Measurements from ENCODE around the gene FOSL2. TPM values are rescaled to one million over a fixed set of nuclear protein-coding genes. Genes with fewer than 3 reads are reported as not detected.

Gene FOSL2
- polyA plus RNA-seq, 3 donors: 24.8 to 270 (median 28.6) TPM

DNA sequence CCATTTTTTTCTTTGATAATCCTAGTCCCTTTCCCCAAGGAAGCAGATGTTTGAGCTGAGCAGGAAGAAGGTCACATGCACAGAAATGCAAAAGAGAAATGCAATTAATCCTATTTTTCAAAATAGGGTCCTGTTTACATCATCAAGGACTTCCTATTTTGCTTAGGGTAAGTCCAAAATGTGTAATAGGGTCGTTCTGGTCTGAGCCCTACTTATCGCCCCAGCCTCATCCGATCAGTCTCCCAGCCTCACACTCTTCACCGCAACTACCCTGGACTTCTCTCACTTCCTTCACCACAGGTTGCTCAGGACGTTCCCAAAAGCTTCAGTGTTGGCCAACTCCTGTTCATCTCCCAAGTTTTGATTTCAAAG, 32.8 kb downstream of the FOSL2 start:
- Histone ChIP-seq H3K27me3 (ENCODE audit: control insufficient read depth in 2 of 2, insufficient read depth in 2 of 2, low read length in 2 of 2) (no peaks in the 10 kb centered on the region), H3K27ac (ENCODE audit: low read depth in 1 of 2, low read length in 2 of 2) (peak overlapping the region in 1 of 2 donors; percentile 54), H3K36me3 (replicated peaks in 1 of 2; ENCODE audit: control insufficient read depth in 1 of 2, insufficient read depth in 2 of 2, low read length in 2 of 2) (no peaks in the 10 kb centered on the region), H3K4me3 (replicated peaks in 1 of 3; ENCODE audit: low read depth in 2 of 3, low read length in 3 of 3) (no peak overlapping the region), H2AFZ (ENCODE audit: insufficient read depth, low read depth, low read length, poor library complexity, severe bottlenecking) (no peak overlapping the region), H3K9ac (ENCODE audit: insufficient read depth, low read length, poor library complexity, severe bottlenecking) (no peak overlapping the region), H3K79me2 (ENCODE audit: insufficient read depth, low read length) (no peaks in the 10 kb centered on the region), H3K4me1 (ENCODE audit: control insufficient read depth in 1 of 2, insufficient read depth in 2 of 2, low read length in 2 of 2) (peaks cover 45 to 52% of the 10 kb centered on the region in 2 donors), H3K4me2 (replicated peaks; ENCODE audit: extremely low read depth, low read length, poor library complexity, severe bottlenecking) (no peak overlapping the region), H4K20me1 (ENCODE audit: insufficient read depth, low read length) (peaks cover 20% of the 10 kb centered on the region), H3K9me3 (replicated peaks in 1 of 2; ENCODE audit: control insufficient read depth in 1 of 2, insufficient read depth in 1 of 2, low read length in 2 of 2) (no peaks in the 10 kb centered on the region)
- peaks cover 58% of the 10 kb centered on the region for H3K4me1 Mint-ChIP-seq
- peaks cover 0 to under 1% (median 0%) of the 10 kb centered on the region in 7 donors for H3K9me3 Mint-ChIP-seq
- intact Hi-C loops (cut with micrococcal nuclease): no loop called here
- peak overlapping the region; percentile 4 to 85 (median 67) for H3K27ac Mint-ChIP-seq
- TF ChIP-seq, protein P1, sequence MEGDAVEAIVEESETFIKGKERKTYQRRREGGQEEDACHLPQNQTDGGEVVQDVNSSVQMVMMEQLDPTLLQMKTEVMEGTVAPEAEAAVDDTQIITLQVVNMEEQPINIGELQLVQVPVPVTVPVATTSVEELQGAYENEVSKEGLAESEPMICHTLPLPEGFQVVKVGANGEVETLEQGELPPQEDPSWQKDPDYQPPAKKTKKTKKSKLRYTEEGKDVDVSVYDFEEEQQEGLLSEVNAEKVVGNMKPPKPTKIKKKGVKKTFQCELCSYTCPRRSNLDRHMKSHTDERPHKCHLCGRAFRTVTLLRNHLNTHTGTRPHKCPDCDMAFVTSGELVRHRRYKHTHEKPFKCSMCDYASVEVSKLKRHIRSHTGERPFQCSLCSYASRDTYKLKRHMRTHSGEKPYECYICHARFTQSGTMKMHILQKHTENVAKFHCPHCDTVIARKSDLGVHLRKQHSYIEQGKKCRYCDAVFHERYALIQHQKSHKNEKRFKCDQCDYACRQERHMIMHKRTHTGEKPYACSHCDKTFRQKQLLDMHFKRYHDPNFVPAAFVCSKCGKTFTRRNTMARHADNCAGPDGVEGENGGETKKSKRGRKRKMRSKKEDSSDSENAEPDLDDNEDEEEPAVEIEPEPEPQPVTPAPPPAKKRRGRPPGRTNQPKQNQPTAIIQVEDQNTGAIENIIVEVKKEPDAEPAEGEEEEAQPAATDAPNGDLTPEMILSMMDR (IDR thresholded peaks at IDR 0.05): no peak
- 73% methylated on average over 3 of the region's 5 CpGs for WGBS (ENCODE audit: insufficient coverage)
- peak; percentile 63 to 90 (median 74) for DNase-seq
- no peak overlapping the region for H3K4me3 Mint-ChIP-seq
- H3K36me3 Mint-ChIP-seq: peaks cover 4 to 12% of the 10 kb centered on the region in 2 donors
- no peaks in the 10 kb centered on the region for H3K27me3 Mint-ChIP-seq (ENCODE audit: low read depth in 3 of 3)

DNA sequence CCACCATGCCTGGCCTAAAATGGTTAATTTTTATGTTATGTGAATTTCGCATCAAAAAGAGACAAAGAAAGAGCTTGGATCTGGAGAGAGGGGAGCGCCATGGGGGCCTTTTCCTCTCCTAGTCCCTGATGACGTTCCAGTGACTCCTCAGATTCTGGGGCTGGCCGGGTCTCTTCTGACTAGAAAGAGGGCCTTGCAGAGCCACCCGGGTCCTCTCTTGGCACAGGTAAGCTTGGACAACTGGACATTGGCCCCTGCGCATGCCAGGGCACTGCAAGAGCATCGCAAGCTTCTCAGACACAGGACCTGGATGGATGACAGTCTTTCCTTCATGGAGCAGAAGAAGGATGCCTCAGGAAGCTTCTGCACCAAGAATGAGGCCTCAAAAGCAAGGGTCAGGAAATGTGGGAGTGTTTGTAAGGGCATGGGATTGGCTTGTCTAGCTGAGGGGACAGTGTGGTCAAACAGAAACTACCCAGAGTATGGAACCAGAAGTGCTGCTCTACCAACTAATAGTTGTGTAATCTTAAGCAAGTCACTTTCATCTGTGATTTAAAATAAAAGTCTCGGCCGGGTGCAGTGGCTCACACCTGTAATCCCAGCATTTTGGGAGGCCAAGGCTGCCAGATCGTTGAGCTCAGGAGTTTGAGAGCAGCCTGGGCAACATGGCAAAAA, 35.2 kb downstream of the FOSL2 start:
- H3K9me3 ChIP-seq (replicated peaks in 1 of 2; ENCODE audit: control insufficient read depth in 1 of 2, insufficient read depth in 1 of 2, low read length in 2 of 2): no peaks in the 10 kb centered on the region
- peak overlapping the region; percentile 14 for H3K4me2 ChIP-seq (replicated peaks; ENCODE audit: extremely low read depth, low read length, poor library complexity, severe bottlenecking)
- no peak overlapping the region for H3K4me3 ChIP-seq (replicated peaks in 1 of 3; ENCODE audit: low read depth in 2 of 3, low read length in 3 of 3)
- H3K27me3 ChIP-seq (ENCODE audit: control insufficient read depth in 2 of 2, insufficient read depth in 2 of 2, low read length in 2 of 2): no peaks in the 10 kb centered on the region
- H3K4me1 ChIP-seq (ENCODE audit: control insufficient read depth in 1 of 2, insufficient read depth in 2 of 2, low read length in 2 of 2): peaks cover 56 to 66% of the 10 kb centered on the region in 2 donors
- peaks cover 63% of the 10 kb centered on the region for H3K4me1 Mint-ChIP-seq
- TF ChIP-seq, protein P1 (IDR thresholded peaks at IDR 0.05): no peak
- peak overlapping the region; percentile 7 to 87 (median 69) for H3K27ac Mint-ChIP-seq
- H3K27me3 Mint-ChIP-seq (ENCODE audit: low read depth in 3 of 3): no peaks in the 10 kb centered on the region
- H3K27ac ChIP-seq (ENCODE audit: low read depth in 1 of 2, low read length in 2 of 2): peak overlapping the region in 1 of 2 donors; percentile 6
- no peak overlapping the region for H2AFZ ChIP-seq (ENCODE audit: insufficient read depth, low read depth, low read length, poor library complexity, severe bottlenecking)
- peaks cover 6% of the 10 kb centered on the region for H4K20me1 ChIP-seq (ENCODE audit: insufficient read depth, low read length)
- no peaks in the 10 kb centered on the region for H3K79me2 ChIP-seq (ENCODE audit: insufficient read depth, low read length)
- H3K36me3 ChIP-seq (replicated peaks in 1 of 2; ENCODE audit: control insufficient read depth in 1 of 2, insufficient read depth in 2 of 2, low read length in 2 of 2): no peaks in the 10 kb centered on the region
- peak in 2 of 3 donors; percentile 45 to 53 for DNase-seq
- WGBS (ENCODE audit: insufficient coverage): 70% methylated on average over 9 of the region's 10 CpGs
- peaks cover 0 to under 1% (median 0%) of the 10 kb centered on the region in 7 donors for H3K9me3 Mint-ChIP-seq
- peak overlapping the region; percentile 24 to 46 for H3K4me3 Mint-ChIP-seq
- intact Hi-C loops (cut with micrococcal nuclease): no loop called here
- peaks cover 0 to 7% of the 10 kb centered on the region in 2 donors for H3K36me3 Mint-ChIP-seq
- H3K9ac ChIP-seq (ENCODE audit: insufficient read depth, low read length, poor library complexity, severe bottlenecking): no peak overlapping the region

Data from CD14-positive monocyte (primary cell).